HG02840 (cell line): Measurements from ENCODE around the gene DCDC1.

Source experiments
- ATAC-seq: cut with Tn5 transposase; IDR thresholded peaks from one replicate; pipeline ENCODE4 v1.9.1; 2021; ENCODE audit warnings: mild to moderate bottlenecking, moderate library complexity, moderate number of reproducible peaks; ENCODE audit not compliant: unreplicated experiment, low FRiP score

The DCDC1 gene

GRCh38 chr11:31369348-31370329 lies at the start of gene DCDC1, which contains the start of gene DNAJC24:
TSS of gene DCDC1 (minus strand) at chr11:31369739. CDS start at chr11:31328280, 41,459 bp downstream.
TSS of gene DNAJC24 (plus strand) at chr11:31369860. CDS start at chr11:31370749, 889 bp downstream.
- ATAC-seq: peak; percentile 99

- no peak for ATAC-seq
Observed at GRCh38 chr11:31419138-31419537, 49.6 kb upstream of the DCDC1 start.

GRCh38 chr11:31417816-31418215 lies 48.3 kb upstream of the DCDC1 start:
- no peak for ATAC-seq

GRCh38 chr11:31417357-31417756 lies 47.8 kb upstream of the DCDC1 start:
- no peak for ATAC-seq

DNA sequence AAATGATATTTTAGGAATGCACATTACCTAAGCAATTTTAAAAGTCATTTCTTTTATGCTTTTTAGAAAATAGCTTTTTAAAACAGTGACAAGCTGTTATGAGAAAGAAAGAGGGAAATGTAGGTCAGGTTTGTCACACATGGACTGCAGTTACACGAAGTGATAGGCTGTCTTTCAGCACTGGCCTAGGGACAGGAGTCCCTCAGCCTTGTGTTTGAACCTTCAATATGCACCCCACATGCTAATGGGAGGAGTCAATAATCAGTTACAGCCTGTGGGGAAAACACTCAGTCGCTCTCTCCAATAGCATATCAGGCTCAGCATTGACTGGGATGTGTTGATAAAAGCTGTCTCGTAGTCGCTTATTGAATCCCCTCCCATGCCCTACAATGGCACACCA lies 45.9 kb upstream of the DCDC1 start:
- no peak for ATAC-seq

GRCh38 chr11:31414338-31414737 lies 44.8 kb upstream of the DCDC1 start:
- ATAC-seq: no peak

- no peak for ATAC-seq
Observed at GRCh38 chr11:31412946-31413345, 43.4 kb upstream of the DCDC1 start.

DNA sequence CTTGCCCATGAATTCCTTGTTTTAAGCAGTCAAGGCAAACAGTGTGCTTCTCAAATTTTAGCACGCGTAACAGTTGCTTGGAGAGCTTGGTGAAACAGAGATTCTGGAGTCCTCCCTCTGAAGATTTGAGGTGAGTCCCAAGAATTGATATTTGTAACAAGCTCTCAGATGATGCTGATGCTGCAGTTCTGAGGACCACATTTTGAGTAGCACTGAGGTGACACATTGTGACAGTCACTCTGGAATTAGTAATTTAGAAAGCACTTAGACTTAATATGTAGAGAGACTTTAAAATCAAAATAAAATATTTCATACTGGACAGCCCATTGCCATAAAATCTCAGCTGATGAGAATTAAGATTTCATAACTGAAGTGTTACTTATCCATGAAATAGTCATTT lies 38.7 kb upstream of the DCDC1 start:
- no peak for ATAC-seq

GRCh38 chr11:31404614-31405013 lies 35.1 kb upstream of the DCDC1 start:
- ATAC-seq: no peak

DNA sequence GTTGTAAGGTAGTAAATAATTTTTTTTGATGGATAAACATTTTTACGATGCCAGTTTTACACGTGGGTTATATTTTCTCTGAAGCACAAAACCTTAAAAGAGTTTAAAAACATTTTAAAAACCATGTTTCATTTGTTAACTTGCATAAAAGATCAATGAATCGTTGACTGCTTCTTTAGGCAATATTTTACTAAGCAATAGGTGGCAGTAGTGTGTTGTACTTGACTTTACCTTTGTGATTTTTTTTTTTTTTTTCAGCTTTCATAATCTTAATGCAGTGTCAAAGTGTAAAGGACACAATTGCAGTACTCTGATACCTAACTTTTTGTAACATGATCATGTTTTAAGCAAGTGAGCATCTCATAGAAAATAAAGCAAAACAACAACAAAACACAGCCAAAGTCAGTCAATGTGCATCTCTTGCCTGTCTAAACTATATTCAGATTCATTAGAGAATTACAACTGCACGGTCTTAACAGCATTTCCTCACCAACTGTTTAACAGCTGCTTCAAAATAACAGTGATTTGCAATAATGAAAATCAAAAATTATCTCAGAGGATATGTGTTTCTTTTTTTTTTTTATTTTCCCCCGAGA lies 27.8 kb upstream of the DCDC1 start:
- no peak for ATAC-seq

- no peak for ATAC-seq
Observed at GRCh38 chr11:31387379-31387778, 17.8 kb upstream of the DCDC1 start.

GRCh38 chr11:31383116-31383515 lies 13.6 kb upstream of the DCDC1 start:
- no peak for ATAC-seq

GRCh38 chr11:31375879-31376278 lies 6.3 kb upstream of the DCDC1 start:
- no peak for ATAC-seq

DNA sequence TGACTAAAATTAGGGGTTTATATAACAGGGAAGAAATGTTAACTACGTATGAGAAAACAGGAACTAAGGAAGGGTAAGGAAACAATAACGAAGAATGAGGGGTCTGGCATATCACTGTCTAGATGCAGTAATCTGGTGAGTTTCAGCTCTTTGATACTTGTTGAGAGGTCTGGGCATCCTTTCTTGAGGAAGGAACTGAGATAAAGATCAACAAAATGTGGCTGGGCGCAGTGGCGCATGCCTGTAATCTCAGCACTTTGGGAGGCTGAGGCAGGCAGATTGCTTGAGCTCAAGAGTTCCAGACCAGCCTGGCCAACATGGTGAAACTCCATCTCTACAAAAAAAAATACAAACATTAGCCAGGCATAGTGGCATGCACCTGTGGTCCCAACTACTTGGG lies 2.7 kb downstream of the DCDC1 start:
- ATAC-seq: no peak

DNA sequence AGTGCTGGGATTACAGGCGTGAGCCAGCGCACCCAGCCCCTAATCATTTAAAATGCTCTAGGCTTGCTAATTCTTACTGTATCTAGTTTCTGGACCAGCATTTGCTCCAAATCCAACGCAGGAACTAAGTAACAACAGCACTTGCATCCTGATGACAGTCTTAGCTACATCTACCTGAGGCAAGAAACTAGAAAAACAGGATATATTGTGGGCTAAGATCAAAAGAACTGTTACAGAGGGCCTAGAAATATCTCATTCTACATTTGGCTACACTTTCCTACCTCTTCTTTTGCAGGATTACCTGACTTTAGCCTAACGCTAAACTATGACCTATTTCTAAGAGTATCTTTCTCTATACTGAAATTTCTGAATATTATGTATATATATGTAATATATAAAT lies 7.8 kb downstream of the DCDC1 start:
- ATAC-seq: no peak

DNA sequence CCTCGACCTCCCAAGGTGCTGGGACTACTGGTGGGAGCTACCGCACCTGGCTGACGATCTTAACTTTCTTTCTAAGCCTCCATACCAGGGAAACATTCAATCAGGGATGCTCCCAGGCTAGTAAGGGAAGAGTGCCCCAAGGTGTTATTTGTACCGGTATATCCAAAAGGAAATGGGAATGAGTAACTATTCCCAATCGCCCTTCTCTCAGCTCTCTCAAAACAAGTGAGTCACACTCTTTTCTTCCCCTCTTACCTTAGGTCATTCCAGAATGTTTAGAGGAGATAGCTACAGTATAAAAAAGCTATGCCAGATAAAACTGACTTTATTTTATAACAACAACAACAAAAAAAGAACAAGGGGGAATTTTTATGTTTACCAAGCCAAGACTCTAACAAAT lies 13.7 kb downstream of the DCDC1 start:
- ATAC-seq: no peak

- ATAC-seq: no peak
Observed at GRCh38 chr11:31355131-31355530, 14.4 kb downstream of the DCDC1 start.

DNA sequence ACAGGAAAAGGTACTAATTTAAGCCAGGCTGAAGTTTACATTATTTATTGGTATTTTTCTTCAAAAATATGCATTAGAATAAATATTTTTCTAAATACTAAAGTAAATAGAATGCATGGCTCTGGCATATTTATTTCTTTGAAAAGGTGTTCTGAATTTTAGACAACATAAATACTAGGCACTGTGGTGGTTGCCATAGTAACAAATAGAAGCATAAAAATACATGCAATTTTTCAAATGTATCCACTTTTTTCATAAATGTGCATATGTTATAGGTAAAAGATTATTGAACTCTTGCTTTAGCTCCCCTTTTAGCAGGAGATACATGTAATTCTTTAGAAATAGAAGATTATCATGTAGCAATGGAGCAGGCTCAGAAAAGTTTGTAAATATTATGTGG lies 18.4 kb downstream of the DCDC1 start:
- no peak for ATAC-seq

GRCh38 chr11:31340903-31341572 lies 28.5 kb downstream of the DCDC1 start:
- no peak for ATAC-seq

- no peak for ATAC-seq
Observed at GRCh38 chr11:31337806-31338205, 31.7 kb downstream of the DCDC1 start.

DNA sequence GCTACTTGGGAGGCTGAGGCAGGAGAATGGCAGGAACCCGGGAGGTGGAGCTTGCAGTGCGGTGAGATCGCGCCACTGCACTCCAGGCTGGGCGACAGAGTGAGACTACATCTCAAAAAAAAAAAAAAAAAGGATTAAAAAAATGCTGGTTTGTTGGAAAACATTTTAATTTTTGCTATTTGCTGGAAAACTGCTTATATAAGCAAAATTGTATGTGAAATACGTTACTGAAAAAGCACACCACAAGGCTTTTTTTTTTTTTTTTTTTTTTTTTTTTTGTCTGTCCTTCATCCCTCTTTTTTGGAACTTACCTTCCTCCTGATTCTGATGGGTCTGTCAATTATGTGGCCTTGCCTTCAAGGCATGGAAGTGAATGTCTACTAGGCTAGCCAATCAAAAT lies 40.8 kb downstream of the DCDC1 start:
- ATAC-seq: no peak
